B cell (primary cell): ENCODE data around the gene PRSS56.

Source experiments
- CTCF ChIP-seq: fragments of 200-600 bp; IDR thresholded peaks from one replicate; pipeline ENCODE4 v1.8.0; 2022; ENCODE audit warnings: antibody characterized with exemption, mild to moderate bottlenecking
- EZH2 ChIP-seq: IDR thresholded peaks from 2 replicates; pipeline ENCODE4 v1.6.1; 2012; ENCODE audit warnings: borderline replicate concordance, low read depth, mild to moderate bottlenecking, moderate library complexity, low read length; ENCODE audit not compliant: insufficient read depth, poor library complexity, severe bottlenecking

GRCh38 chr2:232480201-232481190 lies 39.7 kb upstream of the PRSS56 start:
- no peak for TF ChIP-seq CTCF
- no peak for TF ChIP-seq EZH2
